ENCODE results near the gene C8A. TPM values are rescaled to one million over a fixed set of nuclear protein-coding genes. Genes with fewer than 3 reads are reported as not detected.

Gene C8A
- total and polyA plus RNA-seq, 10 of the 15 experiments (the other 5 are each of a cell fraction or from before 2014, with no cell fraction given): not detected

- FAIRE-seq: no peak
- H3K27me3 ChIP-seq (replicated peaks in 1 of 2; ENCODE audit: control insufficient read depth in 2 of 2, insufficient read depth in 2 of 2, low read length in 1 of 2): no peaks in the 10 kb centered on the region
- SMC1A ChIA-PET (ENCODE audit: uncharacterized antibody, unreplicated experiment): interaction anchor here (0.9 kb wide), 1 partner anchor 15 kb away, joined by 3 read pairs; no protein-coding TSS in a partner anchor
- BruUV-seq (replicated peaks): no TSS peak
- RAD21 ChIA-PET (ENCODE audit: unreplicated experiment): no interaction called here
- H3K9me3 ChIP-seq (replicated peaks; ENCODE audit: control insufficient read depth, insufficient read depth, low read length): no peaks in the 10 kb centered on the region
- no peak overlapping the region for H2AFZ ChIP-seq (ENCODE audit: control insufficient read depth, low read depth, low read length)
- intact Hi-C loops (cut with micrococcal nuclease; ENCODE audit: unreplicated experiment): no loop called here
- no peak for TF ChIP-seq SMAD5 (IDR thresholded peaks at IDR 0.05; ENCODE audit: low read depth)
- no peak for TF ChIP-seq JUND (IDR thresholded peaks at IDR 0.05; ENCODE audit: low read depth, low read length)
- no peak for TF ChIP-seq LARP7 (IDR thresholded peaks at IDR 0.05)
- TF ChIP-seq SMC3 (IDR thresholded peaks at IDR 0.05; ENCODE audit: borderline replicate concordance, low read length): no peak
- no peak for TF ChIP-seq NRF1 (conservative IDR thresholded peaks at IDR 0.05; ENCODE audit: low read depth, low read length)
- no peak for TF ChIP-seq E2F8 (IDR thresholded peaks at IDR 0.05; ENCODE audit: low read depth, partially characterized antibody)
- TF ChIP-seq RFX5 (IDR thresholded peaks at IDR 0.05; ENCODE audit: low read depth, low read length): no peak
- no peak for TF ChIP-seq NFYB (IDR thresholded peaks at IDR 0.05; ENCODE audit: insufficient read depth, low read depth, low read length)
- TF ChIP-seq USF1 (IDR thresholded peaks at IDR 0.05; ENCODE audit: borderline replicate concordance, extremely low read length, insufficient read depth, low read depth, low read length): no peak
- no peak for TF ChIP-seq FOXM1 (IDR thresholded peaks at IDR 0.05; ENCODE audit: low read depth, low read length)
- TF ChIP-seq RUNX3 (IDR thresholded peaks at IDR 0.05; ENCODE audit: low read length): no peak
- no peak for TF ChIP-seq SREBF2 (IDR thresholded peaks at IDR 0.05; ENCODE audit: low read length)
- no peak for TF ChIP-seq ATF7 (IDR thresholded peaks at IDR 0.05; ENCODE audit: low read depth)
- no peaks in the 10 kb centered on the region for H4K20me1 ChIP-seq (ENCODE audit: control insufficient read depth, insufficient read depth)
- no peak overlapping the region for H3K4me3 ChIP-seq
- POLR2A ChIA-PET: no interaction called here
- no peak overlapping the region for H3K4me2 ChIP-seq (ENCODE audit: control insufficient read depth, insufficient read depth)
- H3K79me2 ChIP-seq (ENCODE audit: control insufficient read depth, insufficient read depth, low read length): no peaks in the 10 kb centered on the region
- 23% methylated on average over 9 of the region's 9 CpGs for WGBS (ENCODE audit: insufficient coverage, insufficient replicate concordance, low lambda C conversion rate, missing lambda C conversion rate)
- in situ Hi-C loops (cut with MboI): no loop called here
- no peak for ATAC-seq
- H3K4me1 ChIP-seq (ENCODE audit: control insufficient read depth, insufficient read depth, low read length): no peaks in the 10 kb centered on the region
- no peak overlapping the region for H3K27ac ChIP-seq (ENCODE audit: control insufficient read depth, insufficient read depth)
- no peaks in the 10 kb centered on the region for H3K36me3 ChIP-seq (ENCODE audit: control insufficient read depth in 2 of 2, insufficient read depth in 2 of 2, low read length in 1 of 2)
- DNase-seq (ENCODE audit: low read depth, low spot score): no peak
- CTCF ChIA-PET: no interaction called here
- H3K9ac ChIP-seq (ENCODE audit: control insufficient read depth, insufficient read depth, low read length): no peak overlapping the region
Measured at GRCh38 chr1:56964349-56965017, 109.9 kb downstream of the C8A start.

All from GM12878 (cell line).